Measurements from ENCODE around the gene IMPDH2.

DNA sequence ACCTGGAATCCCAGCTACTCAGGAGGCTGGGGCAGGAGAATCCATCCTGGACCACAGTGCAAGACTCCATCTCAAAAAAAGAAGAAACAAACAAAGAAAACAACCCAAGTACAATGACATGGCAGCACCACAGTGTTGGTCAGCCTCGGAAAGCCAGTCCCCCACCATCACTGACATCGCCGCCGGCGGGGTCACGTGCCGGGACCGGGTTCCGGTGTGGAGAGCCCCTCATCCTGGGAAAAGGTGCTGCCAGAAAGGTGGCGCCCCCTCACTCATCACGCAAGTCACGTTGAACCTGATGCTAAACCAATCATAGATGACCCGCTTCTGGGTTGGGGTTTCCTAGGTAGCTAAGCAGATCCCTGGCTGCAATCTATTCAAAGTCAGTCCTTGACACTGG lies 46.9 kb upstream of the IMPDH2 start:
- TF ChIP-seq GATA2 (IDR thresholded peaks at IDR 0.05; ENCODE audit: low read depth, low read length): no peak
- no peak for TF ChIP-seq GATA3 (IDR thresholded peaks at IDR 0.05; ENCODE audit: low read depth, low read length)

Measured in SH-SY5Y (cell line).